Endothelial cell (in vitro differentiated cells): Measurements from ENCODE around the gene SAMD9. TPM values are rescaled to one million over a fixed set of nuclear protein-coding genes. Genes with fewer than 3 reads are reported as not detected.

Experiments
- DNase-seq: peaks from one replicate; pipeline ENCODE4 v3.0.0; 2021; ENCODE audit warnings: low spot score
- H3K27ac Mint-ChIP-seq: one replicate; pipeline ENCODE4 v1.8.0; 2021; ENCODE audit warnings: mixed read lengths, inconsistent platforms; ENCODE audit not compliant: unreplicated experiment
- H3K27me3 Mint-ChIP-seq: one replicate; pipeline ENCODE4 v1.8.0; 2021; ENCODE audit warnings: mild to moderate bottlenecking, moderate library complexity, mixed read lengths, inconsistent platforms; ENCODE audit not compliant: unreplicated experiment
- H3K36me3 Mint-ChIP-seq: one replicate; pipeline ENCODE4 v1.8.0; 2021; ENCODE audit warnings: mild to moderate bottlenecking, low read depth, mixed read lengths, inconsistent platforms; ENCODE audit not compliant: unreplicated experiment
- H3K4me1 Mint-ChIP-seq: one replicate; pipeline ENCODE4 v1.8.0; 2021; ENCODE audit warnings: mild to moderate bottlenecking, mixed read lengths, inconsistent platforms; ENCODE audit not compliant: unreplicated experiment
- H3K4me3 Mint-ChIP-seq: one replicate; pipeline ENCODE4 v1.8.0; 2021; ENCODE audit warnings: mild to moderate bottlenecking, mixed read lengths, inconsistent platforms; ENCODE audit not compliant: unreplicated experiment
- H3K9me3 Mint-ChIP-seq: one replicate; pipeline ENCODE4 v1.8.0; 2021; ENCODE audit warnings: mixed read lengths, inconsistent platforms; ENCODE audit not compliant: unreplicated experiment
- total RNA-seq: library from RNA; stranded (reverse); fragmentation: NEBNext Ultra II Directional; extraction: Animal tissue kit (Norgen Biotek cat#: 25700); gene quantifications from one replicate; pipeline ENCODE4 v1.2.1, GENCODE V29; 2021; ENCODE audit not compliant: unreplicated experiment
- TF ChIP-seq, protein P1 (sequence below): fragments of 200-600 bp; sonication (generic); IDR thresholded peaks from one replicate; pipeline ENCODE4 v1.5.0; 2021; ENCODE audit warnings: antibody characterized with exemption; ENCODE audit not compliant: unreplicated experiment

SAMD9 gene
- total RNA-seq, 1 donor from 2014 or later = 0.56 TPM

DNA sequence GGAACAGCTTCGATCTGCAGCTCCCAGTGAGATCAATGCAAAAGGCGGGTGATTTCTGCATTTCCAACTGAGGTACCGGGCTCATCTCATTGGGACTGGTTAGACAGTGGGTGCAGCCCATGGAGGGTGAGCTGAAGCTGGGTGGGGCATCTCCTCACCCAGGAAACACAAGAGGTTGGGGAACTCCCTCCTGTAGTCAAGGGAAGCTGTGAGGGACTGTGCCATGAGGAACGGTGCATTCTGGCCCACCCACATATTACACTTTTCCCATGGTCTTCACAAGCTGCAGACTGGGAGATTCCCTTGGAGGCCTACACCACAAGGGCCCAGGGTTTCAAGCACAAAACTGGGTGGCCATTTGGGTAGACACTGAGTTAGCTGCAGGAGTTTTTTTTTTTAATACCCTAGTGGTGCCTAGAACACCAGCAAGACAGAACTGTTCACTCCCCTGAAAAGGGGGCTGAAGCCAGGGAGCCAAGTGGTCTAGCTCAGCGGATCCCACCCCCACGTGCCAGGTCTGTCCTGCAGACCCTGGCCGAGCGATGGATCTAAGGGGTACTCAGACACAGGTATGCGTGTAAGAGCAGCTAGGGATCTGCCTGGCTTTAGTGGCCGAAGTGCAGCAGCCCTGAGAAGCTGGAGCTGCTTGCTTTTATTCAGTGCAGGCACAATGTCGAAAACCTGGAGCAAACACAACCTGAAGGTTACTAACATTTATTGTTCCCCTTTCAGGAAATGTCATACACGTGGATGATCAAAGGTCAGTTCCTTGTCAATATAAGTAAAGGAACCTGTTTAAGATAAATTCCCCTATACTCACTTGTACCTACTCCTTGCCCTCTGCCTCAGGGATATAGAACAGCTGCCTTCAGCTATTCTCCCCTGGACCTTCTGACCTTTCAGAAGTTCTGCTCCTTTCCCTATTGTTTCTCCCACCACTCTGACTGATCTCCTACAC is 3.1 kb upstream of the SAMD9 start:
- no peaks in the 10 kb centered on the region for H3K36me3 Mint-ChIP-seq
- DNase-seq = no peak
- no peaks in the 10 kb centered on the region for H3K4me1 Mint-ChIP-seq
- TF ChIP-seq, protein P1, sequence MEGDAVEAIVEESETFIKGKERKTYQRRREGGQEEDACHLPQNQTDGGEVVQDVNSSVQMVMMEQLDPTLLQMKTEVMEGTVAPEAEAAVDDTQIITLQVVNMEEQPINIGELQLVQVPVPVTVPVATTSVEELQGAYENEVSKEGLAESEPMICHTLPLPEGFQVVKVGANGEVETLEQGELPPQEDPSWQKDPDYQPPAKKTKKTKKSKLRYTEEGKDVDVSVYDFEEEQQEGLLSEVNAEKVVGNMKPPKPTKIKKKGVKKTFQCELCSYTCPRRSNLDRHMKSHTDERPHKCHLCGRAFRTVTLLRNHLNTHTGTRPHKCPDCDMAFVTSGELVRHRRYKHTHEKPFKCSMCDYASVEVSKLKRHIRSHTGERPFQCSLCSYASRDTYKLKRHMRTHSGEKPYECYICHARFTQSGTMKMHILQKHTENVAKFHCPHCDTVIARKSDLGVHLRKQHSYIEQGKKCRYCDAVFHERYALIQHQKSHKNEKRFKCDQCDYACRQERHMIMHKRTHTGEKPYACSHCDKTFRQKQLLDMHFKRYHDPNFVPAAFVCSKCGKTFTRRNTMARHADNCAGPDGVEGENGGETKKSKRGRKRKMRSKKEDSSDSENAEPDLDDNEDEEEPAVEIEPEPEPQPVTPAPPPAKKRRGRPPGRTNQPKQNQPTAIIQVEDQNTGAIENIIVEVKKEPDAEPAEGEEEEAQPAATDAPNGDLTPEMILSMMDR = no peak
- no peak overlapping the region for H3K27ac Mint-ChIP-seq
- peaks cover 3% of the 10 kb centered on the region for H3K27me3 Mint-ChIP-seq
- no peak overlapping the region for H3K4me3 Mint-ChIP-seq
- H3K9me3 Mint-ChIP-seq = no peaks in the 10 kb centered on the region

DNA sequence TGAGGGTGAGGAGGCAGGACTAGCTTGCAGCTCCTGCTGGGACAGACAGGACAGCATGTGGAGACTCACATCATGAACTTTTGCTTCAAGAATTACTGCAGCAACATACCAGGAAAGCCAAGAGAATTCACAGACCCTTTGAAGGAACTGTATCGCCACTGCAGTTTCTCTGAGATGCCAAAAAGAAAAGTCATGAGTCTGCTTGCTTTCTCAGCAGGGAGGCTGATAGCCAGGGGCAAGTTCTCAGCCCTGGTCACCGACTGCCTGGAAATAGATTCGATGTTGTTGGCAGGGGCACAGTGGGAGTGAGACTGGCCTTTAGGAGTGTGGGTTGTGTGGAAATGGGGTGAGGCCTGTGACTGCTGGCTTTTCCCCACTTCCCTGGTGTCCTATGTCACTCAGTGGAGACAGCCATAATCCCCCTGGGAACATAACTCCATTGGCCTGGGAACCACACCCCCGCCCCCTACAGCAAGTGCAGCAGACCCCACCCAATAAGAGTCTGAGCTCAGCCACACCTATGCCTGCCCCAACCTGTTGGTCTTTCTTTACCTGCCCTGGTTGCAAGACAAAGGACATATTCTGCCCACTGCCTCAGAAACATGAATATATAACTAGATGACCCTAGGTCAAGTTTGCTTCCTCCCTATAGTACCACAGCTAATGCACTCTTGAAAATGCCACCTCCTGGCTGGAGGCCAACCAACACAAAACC is 1.6 kb upstream of the SAMD9 start:
- TF ChIP-seq, protein P1 = no peak
- peaks cover 3% of the 10 kb centered on the region for H3K27me3 Mint-ChIP-seq
- no peaks in the 10 kb centered on the region for H3K36me3 Mint-ChIP-seq
- DNase-seq = no peak
- no peaks in the 10 kb centered on the region for H3K9me3 Mint-ChIP-seq
- H3K4me1 Mint-ChIP-seq = no peaks in the 10 kb centered on the region
- H3K4me3 Mint-ChIP-seq = no peak overlapping the region
- no peak overlapping the region for H3K27ac Mint-ChIP-seq

DNA sequence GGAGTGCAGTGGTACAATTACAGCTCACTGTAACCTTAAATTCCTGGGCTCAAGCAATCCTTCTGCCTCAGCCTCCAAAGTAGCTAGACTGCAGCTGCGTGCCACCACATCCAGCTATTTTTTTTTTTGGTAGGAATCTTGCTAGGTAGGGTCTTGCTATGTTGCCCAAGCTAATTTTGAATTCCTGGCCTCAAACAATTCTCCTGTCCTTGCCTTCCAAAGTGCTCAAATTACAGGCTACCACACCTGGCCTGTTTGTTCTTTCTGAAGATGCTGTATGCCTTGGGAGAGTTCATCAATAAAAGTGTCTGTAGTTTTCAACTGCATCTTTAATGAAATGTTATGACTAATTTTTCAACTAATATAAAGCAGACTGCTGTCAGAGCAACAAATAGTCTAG is 452 bp downstream of the SAMD9 start:
- TF ChIP-seq, protein P1 = no peak
- no peaks in the 10 kb centered on the region for H3K36me3 Mint-ChIP-seq
- no peak for DNase-seq
- peaks cover 4% of the 10 kb centered on the region for H3K27me3 Mint-ChIP-seq
- H3K9me3 Mint-ChIP-seq = no peaks in the 10 kb centered on the region
- H3K4me1 Mint-ChIP-seq = no peaks in the 10 kb centered on the region
- no peak overlapping the region for H3K4me3 Mint-ChIP-seq
- no peak overlapping the region for H3K27ac Mint-ChIP-seq

DNA sequence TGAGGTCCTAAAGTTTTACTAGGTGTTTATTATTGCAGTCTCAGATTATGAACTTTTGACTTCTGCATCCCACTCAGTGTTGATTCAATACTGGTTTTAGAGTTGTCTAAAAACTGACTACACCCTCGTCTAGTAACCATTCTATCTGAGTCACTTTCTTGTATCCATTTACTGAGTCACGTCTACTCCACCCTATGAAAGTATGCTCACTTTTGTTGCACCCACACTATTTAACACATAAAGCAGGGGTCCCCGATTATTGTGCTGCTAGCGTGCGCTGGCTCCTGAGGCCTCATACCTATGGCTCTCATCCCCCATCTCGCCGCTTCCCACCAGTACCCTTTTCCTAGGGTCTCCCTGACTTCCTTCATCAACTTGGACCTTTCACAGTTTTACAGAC is 2.0 kb downstream of the SAMD9 start:
- H3K4me1 Mint-ChIP-seq = no peaks in the 10 kb centered on the region
- no peak overlapping the region for H3K4me3 Mint-ChIP-seq
- no peak for DNase-seq
- H3K27ac Mint-ChIP-seq = no peak overlapping the region
- no peaks in the 10 kb centered on the region for H3K36me3 Mint-ChIP-seq
- TF ChIP-seq, protein P1 = no peak
- peaks cover 5% of the 10 kb centered on the region for H3K27me3 Mint-ChIP-seq
- H3K9me3 Mint-ChIP-seq = no peaks in the 10 kb centered on the region

DNA sequence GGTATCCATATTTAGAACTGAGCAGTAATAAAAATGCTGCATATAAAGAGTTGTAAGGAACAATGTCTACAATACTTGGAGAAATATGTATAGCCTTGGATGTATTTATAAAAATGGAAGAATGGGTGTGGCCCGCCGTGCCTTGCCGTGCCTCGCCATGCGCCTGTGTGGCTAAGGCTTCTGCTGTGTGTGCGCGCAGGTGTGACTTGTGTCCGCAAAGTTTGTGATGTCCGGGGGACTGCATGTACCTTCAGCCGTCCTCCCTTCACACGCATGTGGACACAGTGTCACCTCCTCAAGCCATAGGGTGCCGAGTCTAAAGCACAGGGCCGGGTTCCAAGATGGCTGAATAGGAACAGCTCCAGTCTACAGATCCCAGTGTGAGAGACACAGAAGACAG is 9.8 kb downstream of the SAMD9 start:
- Mint-ChIP-seq H3K9me3 (no peaks in the 10 kb centered on the region), H3K27ac (no peak overlapping the region), H3K4me1 (no peaks in the 10 kb centered on the region), H3K4me3 (no peak overlapping the region), H3K36me3 (no peaks in the 10 kb centered on the region), H3K27me3 (peaks cover 2% of the 10 kb centered on the region)
- TF ChIP-seq, protein P1 = no peak
- no peak for DNase-seq
